Ishikawa (cell line): ENCODE data around the gene ADAM30.

ENCODE experiments used
- CEBPB ChIP-seq: IDR thresholded peaks from 2 replicates; pipeline ENCODE4 v1.6.1; 2012
- CREB1 ChIP-seq: IDR thresholded peaks from 2 replicates; pipeline ENCODE4 v1.6.1; 2012; ENCODE audit warnings: low read depth
- EP300 ChIP-seq: IDR thresholded peaks from 2 replicates; pipeline ENCODE4 v1.6.1; 2012; ENCODE audit warnings: borderline replicate concordance
- RAD21 ChIP-seq: IDR thresholded peaks from 2 replicates; pipeline ENCODE4 v1.6.1; 2012; ENCODE audit warnings: low read depth
- TAF1 ChIP-seq: IDR thresholded peaks from 2 replicates; pipeline ENCODE4 v1.6.1; 2012; ENCODE audit warnings: low read depth, mild to moderate bottlenecking
- TCF12 ChIP-seq: IDR thresholded peaks from 2 replicates; pipeline ENCODE4 v1.6.1; 2012; ENCODE audit warnings: low read depth
- TEAD4 ChIP-seq: IDR thresholded peaks from 2 replicates; pipeline ENCODE4 v1.6.1; 2012
- TF ChIP-seq, protein P1 (sequence below): IDR thresholded peaks from 2 replicates; pipeline ENCODE4 v1.6.1; 2012

DNA sequence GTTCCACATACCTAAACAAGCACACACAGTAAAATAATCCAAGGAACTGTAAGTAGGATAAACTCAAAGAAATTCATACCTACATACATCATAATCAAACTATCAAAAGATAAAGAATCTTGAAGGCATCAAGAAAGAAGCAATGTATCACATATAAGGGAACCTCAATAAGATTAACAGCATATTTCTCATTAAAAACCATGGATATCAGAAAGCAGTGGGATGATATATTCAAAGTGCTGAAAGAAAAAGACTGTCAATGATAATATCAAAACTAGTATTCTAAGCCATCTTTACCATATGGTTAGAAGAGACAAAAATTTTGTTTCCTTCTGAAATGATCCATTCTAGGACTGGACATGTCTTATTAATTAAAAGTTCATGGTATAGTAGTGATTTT lies 37.1 kb upstream of the ADAM30 start:
- TF ChIP-seq CEBPB (no peak), EP300 (no peak), RAD21 (no peak), TEAD4 (no peak), TCF12 (no peak), CREB1 (no peak), TAF1 (no peak)
- TF ChIP-seq, protein P1, sequence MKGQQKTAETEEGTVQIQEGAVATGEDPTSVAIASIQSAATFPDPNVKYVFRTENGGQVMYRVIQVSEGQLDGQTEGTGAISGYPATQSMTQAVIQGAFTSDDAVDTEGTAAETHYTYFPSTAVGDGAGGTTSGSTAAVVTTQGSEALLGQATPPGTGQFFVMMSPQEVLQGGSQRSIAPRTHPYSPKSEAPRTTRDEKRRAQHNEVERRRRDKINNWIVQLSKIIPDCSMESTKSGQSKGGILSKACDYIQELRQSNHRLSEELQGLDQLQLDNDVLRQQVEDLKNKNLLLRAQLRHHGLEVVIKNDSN: no peak
